GM06990 (cell line): Measurements from ENCODE around the gene TRIM25.

ENCODE experiments used
- DNase-seq: peaks from one replicate; pipeline ENCODE4 v3.0.0-alpha.2; 2011; ENCODE audit not compliant: insufficient read length; ENCODE audit errors: extremely low read depth
- H3K27me3 ChIP-seq: replicated peaks from 2 replicates; pipeline ENCODE4 v1.6.0; 2011; ENCODE audit warnings: low read length; ENCODE audit not compliant: control insufficient read depth, insufficient read depth
- H3K36me3 ChIP-seq: 2 replicates; pipeline ENCODE4 v1.5.1; 2011; ENCODE audit warnings: low read length; ENCODE audit not compliant: control insufficient read depth, insufficient read depth
- H3K4me3 ChIP-seq: replicated peaks from 2 replicates; pipeline ENCODE4 v1.5.1; 2011; ENCODE audit warnings: low read depth, mild to moderate bottlenecking, control low read depth, low read length
- TF ChIP-seq, protein P1 (sequence below): IDR thresholded peaks from 2 replicates; pipeline ENCODE4 v1.5.1; 2011; ENCODE audit warnings: low read length, control low read depth, mild to moderate bottlenecking, inconsistent platforms; ENCODE audit not compliant: insufficient read depth, poor library complexity, severe bottlenecking

TRIM25 gene

DNA sequence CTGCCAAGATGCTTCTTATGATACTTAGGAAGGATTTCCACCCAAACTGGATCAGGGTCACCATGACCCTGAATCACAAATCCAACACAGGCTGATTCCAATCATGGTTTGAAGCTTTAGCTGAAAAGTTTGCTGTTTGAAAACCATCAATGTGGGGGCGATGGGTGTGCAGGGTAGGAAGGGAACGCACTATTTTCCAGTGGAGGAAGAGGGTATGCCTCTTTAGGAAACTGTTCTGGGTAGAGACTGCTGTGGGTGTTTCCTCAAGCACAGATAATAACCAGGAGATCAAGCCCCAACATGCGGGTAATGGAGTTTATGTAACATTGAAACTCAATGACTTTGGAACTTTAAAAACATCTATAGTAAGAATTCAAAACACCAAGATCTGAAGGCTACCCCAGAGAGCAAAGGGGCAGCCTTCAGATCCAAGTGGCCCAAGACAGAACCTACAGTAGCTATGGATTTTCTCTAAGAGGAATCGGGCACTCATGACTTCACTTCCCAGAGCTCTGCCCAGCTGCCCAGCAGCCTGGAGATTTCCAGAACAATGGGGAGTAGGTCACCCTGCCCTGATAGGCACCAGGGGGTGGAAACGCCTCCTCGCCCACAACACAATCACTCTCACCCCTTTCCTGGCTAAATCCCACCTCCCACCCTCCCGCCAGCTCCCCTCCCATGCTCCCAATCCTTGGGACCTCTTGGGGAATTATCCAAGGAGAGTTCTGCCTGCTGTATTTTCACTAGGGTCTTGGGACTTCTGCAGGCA lies 22.8 kb downstream of the TRIM25 start:
- Histone ChIP-seq H3K4me3 (no peak overlapping the region), H3K27me3 (no peaks in the 10 kb centered on the region), H3K36me3 (peaks cover 66% of the 10 kb centered on the region)
- DNase-seq: no peak
- TF ChIP-seq, protein P1, sequence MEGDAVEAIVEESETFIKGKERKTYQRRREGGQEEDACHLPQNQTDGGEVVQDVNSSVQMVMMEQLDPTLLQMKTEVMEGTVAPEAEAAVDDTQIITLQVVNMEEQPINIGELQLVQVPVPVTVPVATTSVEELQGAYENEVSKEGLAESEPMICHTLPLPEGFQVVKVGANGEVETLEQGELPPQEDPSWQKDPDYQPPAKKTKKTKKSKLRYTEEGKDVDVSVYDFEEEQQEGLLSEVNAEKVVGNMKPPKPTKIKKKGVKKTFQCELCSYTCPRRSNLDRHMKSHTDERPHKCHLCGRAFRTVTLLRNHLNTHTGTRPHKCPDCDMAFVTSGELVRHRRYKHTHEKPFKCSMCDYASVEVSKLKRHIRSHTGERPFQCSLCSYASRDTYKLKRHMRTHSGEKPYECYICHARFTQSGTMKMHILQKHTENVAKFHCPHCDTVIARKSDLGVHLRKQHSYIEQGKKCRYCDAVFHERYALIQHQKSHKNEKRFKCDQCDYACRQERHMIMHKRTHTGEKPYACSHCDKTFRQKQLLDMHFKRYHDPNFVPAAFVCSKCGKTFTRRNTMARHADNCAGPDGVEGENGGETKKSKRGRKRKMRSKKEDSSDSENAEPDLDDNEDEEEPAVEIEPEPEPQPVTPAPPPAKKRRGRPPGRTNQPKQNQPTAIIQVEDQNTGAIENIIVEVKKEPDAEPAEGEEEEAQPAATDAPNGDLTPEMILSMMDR: no peak

DNA sequence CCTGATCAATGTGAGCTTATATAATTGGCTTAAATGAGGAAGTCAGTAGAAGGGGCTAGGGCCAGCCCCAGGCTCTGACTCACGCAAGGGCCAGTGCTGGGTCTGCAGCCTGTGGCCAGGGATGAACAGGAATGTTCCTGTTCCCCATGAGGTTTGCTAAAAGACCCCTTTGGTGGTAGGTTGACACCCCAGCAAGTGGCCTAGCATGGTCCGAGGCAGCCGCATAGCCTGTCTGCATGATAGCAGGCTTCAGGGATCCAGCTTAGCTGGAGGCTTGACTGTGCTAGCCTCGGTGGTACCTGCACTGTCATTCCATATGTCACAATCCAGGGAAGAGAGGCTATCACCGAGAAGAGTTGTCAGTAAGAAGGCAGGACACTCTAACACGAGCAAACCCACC lies 23.5 kb downstream of the TRIM25 start:
- no peak for DNase-seq
- Histone ChIP-seq H3K27me3 (no peaks in the 10 kb centered on the region), H3K36me3 (peaks cover 62% of the 10 kb centered on the region), H3K4me3 (no peak overlapping the region)
- TF ChIP-seq, protein P1: no peak

DNA sequence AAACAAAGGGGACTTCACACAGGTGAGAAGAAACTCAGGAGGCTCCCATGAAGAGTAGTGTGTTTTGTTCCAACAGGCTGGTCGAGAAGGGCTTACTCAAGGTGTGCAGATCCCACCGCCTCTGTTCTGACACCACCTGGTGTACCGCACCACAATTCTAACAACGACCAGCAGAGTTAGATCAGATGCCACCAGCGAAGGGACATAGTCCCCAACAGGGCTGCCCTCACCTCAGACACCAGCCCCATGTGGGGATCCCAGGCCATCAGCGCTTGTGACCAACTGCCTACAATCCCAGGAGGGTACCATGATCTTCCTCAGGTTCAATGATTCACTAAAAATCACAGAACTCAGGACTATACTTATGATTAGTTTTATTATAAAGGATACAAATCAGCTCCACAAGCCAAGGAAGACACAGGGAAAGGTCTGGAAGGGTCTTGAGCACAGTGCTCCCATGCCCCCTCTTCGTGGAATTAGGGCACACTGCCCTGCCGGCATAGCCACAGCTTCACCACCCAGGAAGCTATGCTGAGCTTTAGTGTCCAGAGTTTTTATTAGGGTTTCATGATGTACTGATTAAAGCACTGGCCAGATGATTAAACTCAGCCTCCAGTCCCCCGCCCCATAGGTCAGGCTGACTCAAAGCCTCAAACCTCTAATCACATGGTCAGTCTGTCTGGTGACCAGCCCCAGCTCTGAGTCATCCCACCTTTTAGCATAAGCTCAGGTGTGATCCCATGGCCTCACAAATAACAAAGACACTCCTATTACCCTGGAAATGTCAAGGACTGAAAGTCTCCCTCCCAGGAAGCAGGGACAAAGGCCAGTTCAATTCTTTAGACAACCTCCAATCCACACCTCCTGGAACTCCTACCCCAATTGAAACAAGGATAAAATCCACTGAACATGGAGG lies 26.0 kb downstream of the TRIM25 start:
- no peak for DNase-seq
- TF ChIP-seq, protein P1: no peak
- Histone ChIP-seq H3K27me3 (no peaks in the 10 kb centered on the region), H3K4me3 (no peak overlapping the region), H3K36me3 (peaks cover 40% of the 10 kb centered on the region)

DNA sequence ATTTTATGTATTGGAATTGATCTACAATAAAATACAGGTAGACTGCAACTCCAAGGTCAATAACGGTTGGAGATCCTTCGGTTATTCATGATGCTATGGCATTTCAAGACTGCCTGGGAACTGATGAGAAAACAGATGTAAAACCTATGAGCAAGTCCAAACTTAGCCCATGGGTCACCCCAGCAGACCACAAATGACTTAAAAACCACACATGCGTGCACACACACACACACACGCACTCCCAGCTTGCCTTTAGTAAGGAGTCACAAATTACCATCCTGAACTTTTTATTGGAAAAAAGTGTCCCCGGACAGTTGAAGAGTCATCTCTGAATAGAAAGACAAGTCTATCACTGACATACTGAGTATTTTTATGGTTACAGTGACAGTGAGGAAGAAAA lies 26.7 kb downstream of the TRIM25 start:
- Histone ChIP-seq H3K36me3 (peaks cover 37% of the 10 kb centered on the region), H3K27me3 (no peaks in the 10 kb centered on the region), H3K4me3 (no peak overlapping the region)
- no peak for DNase-seq
- TF ChIP-seq, protein P1: no peak

DNA sequence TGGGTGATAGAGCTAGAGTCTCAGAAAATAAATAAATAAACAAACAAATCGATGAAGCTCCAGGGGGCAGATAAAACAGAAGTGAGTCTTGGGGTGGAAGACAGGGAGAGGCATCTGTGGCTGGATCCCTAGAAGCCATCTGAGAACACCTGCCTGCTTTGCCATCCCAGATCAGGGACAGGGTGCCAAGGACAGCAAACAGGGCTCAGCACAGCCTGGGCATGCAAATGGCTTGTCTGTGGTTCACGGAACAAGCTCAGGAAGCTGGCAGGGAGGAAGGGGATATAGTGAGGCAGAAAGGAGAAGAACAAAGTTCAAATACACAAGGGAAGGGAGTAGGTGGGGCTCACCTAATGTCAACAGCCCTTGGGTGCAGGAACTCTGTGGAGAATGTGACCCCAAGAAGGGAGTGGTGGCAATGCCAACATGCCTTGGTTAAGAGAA lies 27.5 kb downstream of the TRIM25 start:
- no peak for DNase-seq
- peaks cover 29% of the 10 kb centered on the region for H3K36me3 ChIP-seq
- TF ChIP-seq, protein P1: no peak
- no peak overlapping the region for H3K4me3 ChIP-seq
- H3K27me3 ChIP-seq: no peaks in the 10 kb centered on the region
